Dedifferentiated amniotic fluid mesenchymal stem cell (primary cell): Measurements from ENCODE around the gene RPUSD1.
"Not testable (repeated sequence)": the region's sequence is repeated elsewhere in the genome, so short reads cannot be mapped to it uniquely, and the experiment has no call there.

Experiments
- DNase-seq: peaks from one replicate; pipeline ENCODE4 v3.0.0-alpha.2; 2016; ENCODE audit errors: extremely low spot score

Gene RPUSD1

GRCh38 chr16:766008-766819 lies 22.0 kb downstream of the RPUSD1 start:
- no peak for DNase-seq

GRCh38 chr16:765488-765865 lies 22.7 kb downstream of the RPUSD1 start:
- no peak for DNase-seq

GRCh38 chr16:764848-765487 lies 23.2 kb downstream of the RPUSD1 start:
- DNase-seq = no peak

- no peak for DNase-seq
Measured at GRCh38 chr16:764184-764750, 23.9 kb downstream of the RPUSD1 start.

GRCh38 chr16:763369-764183 lies 24.6 kb downstream of the RPUSD1 start:
- no peak for DNase-seq

- DNase-seq = no peak
Measured at GRCh38 chr16:762595-763268, 25.4 kb downstream of the RPUSD1 start.

GRCh38 chr16:761625-762513 lies 26.3 kb downstream of the RPUSD1 start:
- DNase-seq = no peak

GRCh38 chr16:760545-761343 lies 27.4 kb downstream of the RPUSD1 start, which contains the start of gene MSLN:
Gene MSLN (plus strand): TSS chr16:760734. CDS start chr16:762681, 1,947 bp downstream.
- DNase-seq = no peak

- DNase-seq = no peak
Measured at GRCh38 chr16:760065-760464, 28.1 kb downstream of the RPUSD1 start.

GRCh38 chr16:759110-759910 lies 28.9 kb downstream of the RPUSD1 start:
- DNase-seq = no peak

GRCh38 chr16:756428-756827 lies 31.8 kb downstream of the RPUSD1 start:
- DNase-seq = no peak

GRCh38 chr16:754656-755055 lies 33.5 kb downstream of the RPUSD1 start:
- no peak for DNase-seq

- DNase-seq = not testable (repeated sequence)
Measured at GRCh38 chr16:754121-754607, 34.0 kb downstream of the RPUSD1 start.

- DNase-seq = no peak
Measured at GRCh38 chr16:752007-752312, 36.2 kb downstream of the RPUSD1 start.

GRCh38 chr16:751152-752006 lies 36.8 kb downstream of the RPUSD1 start:
- DNase-seq = no peak

GRCh38 chr16:750485-750884 lies 37.7 kb downstream of the RPUSD1 start:
- DNase-seq = no peak

GRCh38 chr16:749010-749409 lies 39.2 kb downstream of the RPUSD1 start:
- peak; percentile 91 for DNase-seq
